HepG2 (cell line): ENCODE measurements around the gene MDH1. TPM values are rescaled to one million over a fixed set of nuclear protein-coding genes. Genes with fewer than 3 reads are reported as not detected.

ENCODE experiments used
- EP300 ChIP-seq, 3 experiments: sonication (generic) in 1 of 3; formaldehyde crosslinking in 1 of 3; IDR thresholded peaks; 2 replicates each; pipeline versions ENCODE4 v1.5.1 to v1.6.1; 2011 to 2020; ENCODE audit warnings: low read depth in 2 of 3, low read length in 2 of 3, borderline replicate concordance in 1 of 3, improper control_type of control experiment in 1 of 3, mild to moderate bottlenecking in 1 of 3, missing genetic modification reagents in 1 of 3, moderate library complexity in 1 of 3
- FOSL1 ChIP-seq: sonication (generic); formaldehyde crosslinking; IDR thresholded peaks from 2 replicates; pipeline ENCODE4 v1.9.0; 2021; ENCODE audit warnings: missing genetic modification reagents, borderline replicate concordance
- HOXA5 ChIP-seq: sonication (generic); formaldehyde crosslinking; IDR thresholded peaks from 2 replicates; pipeline ENCODE4 v1.4.0; 2020; ENCODE audit warnings: missing genetic modification reagents
- NFAT5 ChIP-seq: sonication (generic); formaldehyde crosslinking; IDR thresholded peaks from 2 replicates; pipeline ENCODE4 v1.4.0; 2020; ENCODE audit warnings: missing genetic modification reagents
- POGZ ChIP-seq: sonication (generic); formaldehyde crosslinking; IDR thresholded peaks from 2 replicates; pipeline ENCODE4 v1.4.0; 2020; ENCODE audit warnings: mild to moderate bottlenecking, missing genetic modification reagents
- SP140L ChIP-seq: sonication (generic); formaldehyde crosslinking; IDR thresholded peaks from 2 replicates; pipeline ENCODE4 v1.4.0; 2020; ENCODE audit warnings: missing genetic modification reagents, borderline replicate concordance
- SUZ12 ChIP-seq: fragments of 150-350 bp; IDR thresholded peaks from 2 replicates; pipeline ENCODE4 v1.6.1; 2014; ENCODE audit warnings: low read depth, low read length
- ZBTB21 ChIP-seq: sonication (generic); formaldehyde crosslinking; IDR thresholded peaks from 2 replicates; pipeline ENCODE4 v1.4.0; 2020; ENCODE audit warnings: missing genetic modification reagents
- ZBTB34 ChIP-seq: sonication (generic); formaldehyde crosslinking; IDR thresholded peaks from 2 replicates; pipeline ENCODE4 v1.8.0; 2022; ENCODE audit warnings: mild to moderate bottlenecking, missing genetic modification reagents
- ZGPAT ChIP-seq: IDR thresholded peaks from 2 replicates; pipeline ENCODE4 v1.6.1; 2016; ENCODE audit warnings: mild to moderate bottlenecking
- polyA plus RNA-seq, 8 experiments: library from polyadenylated mRNA; depleted of rRNA in 3 of 8; stranded (reverse) in 7 of 8; unstranded in 1 of 8; fragments of >200 nt; fragmentation: Illumina TruSeq in 4 of 8; extraction: Trizol in 4 of 8; gene quantifications; 2 replicates each; pipeline versions ENCODE4 v1.2.1 to v1.2.3, GENCODE V29; 2011 to 2016; ENCODE audit warnings: low read depth in 4 of 8, missing spikeins in 1 of 8, mixed read lengths in 1 of 8; ENCODE audit not compliant: insufficient read depth in 1 of 8
- total RNA-seq, 5 experiments: library from RNA; depleted of rRNA; stranded (reverse); fragments of >200 nt; fragmentation: Illumina TruSeq; extraction: Trizol; gene quantifications; 2 replicates each; pipeline ENCODE4 v1.2.3, GENCODE V29; 2016; ENCODE audit warnings: low read depth in 1 of 5
- TF ChIP-seq, protein P1 (sequence below): IDR thresholded peaks from 2 replicates; pipeline ENCODE4 v1.6.1; 2016; ENCODE audit warnings: low read depth
- TF ChIP-seq, protein P2 (sequence below): sonication (generic); formaldehyde crosslinking; IDR thresholded peaks from 2 replicates; pipeline ENCODE4 v1.5.1; 2020; ENCODE audit warnings: mild to moderate bottlenecking, missing genetic modification reagents, borderline replicate concordance

Gene MDH1
- total and polyA plus RNA-seq, 2 of the 13 experiments (the other 11 are each of a cell fraction or from before 2014, with no cell fraction given), result 293 to 415 TPM

DNA sequence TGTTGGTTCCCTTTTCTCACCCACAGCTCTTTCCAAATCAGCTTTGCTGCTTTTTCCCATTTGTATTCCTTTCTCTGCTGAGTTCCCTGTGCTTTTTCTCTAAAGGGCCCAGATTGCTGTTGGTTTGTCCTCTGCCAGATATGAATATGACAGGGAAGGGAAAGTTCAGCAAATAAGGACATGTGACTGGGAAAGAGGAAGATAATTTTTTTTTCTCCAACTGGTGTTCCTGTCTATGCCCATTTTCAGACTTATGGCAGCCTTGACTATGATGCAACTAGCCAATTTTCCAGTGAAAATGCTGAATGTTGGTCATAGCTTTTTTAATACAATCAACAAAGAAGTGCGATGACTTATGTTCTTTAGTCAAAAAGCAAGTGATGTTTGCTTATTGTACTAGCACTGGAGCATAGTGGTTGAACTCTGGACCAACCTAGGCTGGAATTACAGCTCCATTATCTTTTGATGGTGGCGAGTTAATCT is 7.7 kb downstream of the MDH1 start (continued):
- TF ChIP-seq, protein P1, sequence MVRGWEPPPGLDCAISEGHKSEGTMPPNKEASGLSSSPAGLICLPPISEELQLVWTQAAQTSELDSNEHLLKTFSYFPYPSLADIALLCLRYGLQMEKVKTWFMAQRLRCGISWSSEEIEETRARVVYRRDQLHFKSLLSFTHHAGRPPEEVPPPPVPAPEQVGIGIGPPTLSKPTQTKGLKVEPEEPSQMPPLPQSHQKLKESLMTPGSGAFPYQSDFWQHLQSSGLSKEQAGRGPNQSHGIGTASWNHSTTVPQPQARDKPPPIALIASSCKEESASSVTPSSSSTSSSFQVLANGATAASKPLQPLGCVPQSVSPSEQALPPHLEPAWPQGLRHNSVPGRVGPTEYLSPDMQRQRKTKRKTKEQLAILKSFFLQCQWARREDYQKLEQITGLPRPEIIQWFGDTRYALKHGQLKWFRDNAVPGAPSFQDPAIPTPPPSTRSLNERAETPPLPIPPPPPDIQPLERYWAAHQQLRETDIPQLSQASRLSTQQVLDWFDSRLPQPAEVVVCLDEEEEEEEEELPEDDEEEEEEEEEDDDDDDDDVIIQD (CRISPR knock-in tag), result peak; percentile 15; the same call in 1 of the 2 replicates
- TF ChIP-seq ZGPAT (peak; percentile 27; the same call in 1 of the 2 replicates), FOSL1 (CRISPR knock-in tag) (no peak), SP140L (CRISPR knock-in tag) (0 out of 2 replicates have a peak, but pooled peaks have one; percentile 36), ZBTB34 (peak; percentile 48; the same call in 1 of the 2 replicates), ZBTB21 (CRISPR knock-in tag) (peak; percentile 67; the same call in 1 of the 2 replicates), EP300 (IDR thresholded peaks at IDR 0.05; ENCODE audit: low read depth in 2 of 2, low read length in 2 of 2) (peak in 1 of 2 experiments; percentile 36; a peak in 2 of 4 replicates), EP300 (CRISPR knock-in tag; IDR thresholded peaks at IDR 0.05; ENCODE audit: borderline replicate concordance) (no peak), HOXA5 (CRISPR knock-in tag) (0 out of 2 replicates have a peak, but pooled peaks have one; percentile 70), SUZ12 (no peak), NFAT5 (no peak), POGZ (CRISPR knock-in tag) (peak; percentile 47; the same call in 1 of the 2 replicates)
- TF ChIP-seq, protein P2, sequence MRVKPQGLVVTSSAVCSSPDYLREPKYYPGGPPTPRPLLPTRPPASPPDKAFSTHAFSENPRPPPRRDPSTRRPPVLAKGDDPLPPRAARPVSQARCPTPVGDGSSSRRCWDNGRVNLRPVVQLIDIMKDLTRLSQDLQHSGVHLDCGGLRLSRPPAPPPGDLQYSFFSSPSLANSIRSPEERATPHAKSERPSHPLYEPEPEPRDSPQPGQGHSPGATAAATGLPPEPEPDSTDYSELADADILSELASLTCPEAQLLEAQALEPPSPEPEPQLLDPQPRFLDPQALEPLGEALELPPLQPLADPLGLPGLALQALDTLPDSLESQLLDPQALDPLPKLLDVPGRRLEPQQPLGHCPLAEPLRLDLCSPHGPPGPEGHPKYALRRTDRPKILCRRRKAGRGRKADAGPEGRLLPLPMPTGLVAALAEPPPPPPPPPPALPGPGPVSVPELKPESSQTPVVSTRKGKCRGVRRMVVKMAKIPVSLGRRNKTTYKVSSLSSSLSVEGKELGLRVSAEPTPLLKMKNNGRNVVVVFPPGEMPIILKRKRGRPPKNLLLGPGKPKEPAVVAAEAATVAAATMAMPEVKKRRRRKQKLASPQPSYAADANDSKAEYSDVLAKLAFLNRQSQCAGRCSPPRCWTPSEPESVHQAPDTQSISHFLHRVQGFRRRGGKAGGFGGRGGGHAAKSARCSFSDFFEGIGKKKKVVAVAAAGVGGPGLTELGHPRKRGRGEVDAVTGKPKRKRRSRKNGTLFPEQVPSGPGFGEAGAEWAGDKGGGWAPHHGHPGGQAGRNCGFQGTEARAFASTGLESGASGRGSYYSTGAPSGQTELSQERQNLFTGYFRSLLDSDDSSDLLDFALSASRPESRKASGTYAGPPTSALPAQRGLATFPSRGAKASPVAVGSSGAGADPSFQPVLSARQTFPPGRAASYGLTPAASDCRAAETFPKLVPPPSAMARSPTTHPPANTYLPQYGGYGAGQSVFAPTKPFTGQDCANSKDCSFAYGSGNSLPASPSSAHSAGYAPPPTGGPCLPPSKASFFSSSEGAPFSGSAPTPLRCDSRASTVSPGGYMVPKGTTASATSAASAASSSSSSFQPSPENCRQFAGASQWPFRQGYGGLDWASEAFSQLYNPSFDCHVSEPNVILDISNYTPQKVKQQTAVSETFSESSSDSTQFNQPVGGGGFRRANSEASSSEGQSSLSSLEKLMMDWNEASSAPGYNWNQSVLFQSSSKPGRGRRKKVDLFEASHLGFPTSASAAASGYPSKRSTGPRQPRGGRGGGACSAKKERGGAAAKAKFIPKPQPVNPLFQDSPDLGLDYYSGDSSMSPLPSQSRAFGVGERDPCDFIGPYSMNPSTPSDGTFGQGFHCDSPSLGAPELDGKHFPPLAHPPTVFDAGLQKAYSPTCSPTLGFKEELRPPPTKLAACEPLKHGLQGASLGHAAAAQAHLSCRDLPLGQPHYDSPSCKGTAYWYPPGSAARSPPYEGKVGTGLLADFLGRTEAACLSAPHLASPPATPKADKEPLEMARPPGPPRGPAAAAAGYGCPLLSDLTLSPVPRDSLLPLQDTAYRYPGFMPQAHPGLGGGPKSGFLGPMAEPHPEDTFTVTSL, result peak; percentile 18; the same call in 1 of the 2 replicates
